ENCODE measurements around the gene PSIP1. TPM values are rescaled to one million over a fixed set of nuclear protein-coding genes. Genes with fewer than 3 reads are reported as not detected.

The PSIP1 gene
- total RNA-seq, 4 donors from 2014 or later, result 33.3 to 56.9 (median 45.5) TPM

GRCh38 chr9:15469862-15470261 is 40.9 kb downstream of the PSIP1 start:
- TF ChIP-seq CTCF (IDR thresholded peaks at IDR 0.05) (no peak), EP300 (IDR thresholded peaks at IDR 0.05) (no peak), POLR2A (IDR thresholded peaks at IDR 0.05; ENCODE audit: low read depth) (no peak), POLR2AphosphoS5 (IDR thresholded peaks at IDR 0.05) (no peak)
- H3K4me3 ChIP-seq, result no peak overlapping the region
- no peaks in the 10 kb centered on the region for H3K9me3 ChIP-seq
- H3K36me3 ChIP-seq, result peaks cover 11 to 54% (median 34%) of the 10 kb centered on the region in 4 donors
- no peaks in the 10 kb centered on the region for H3K27me3 ChIP-seq
- 76% methylated on average over 2 of the region's 2 CpGs for WGBS
- no peak overlapping the region for H3K27ac ChIP-seq (replicated peaks in 1 of 4)
- DNase-seq (ENCODE audit: extremely low spot score), result no peak
- peaks cover 0 to 30% (median 17%) of the 10 kb centered on the region in 4 donors for H3K4me1 ChIP-seq
- intact Hi-C loops (cut with DNase I), result loop anchor here (10.0 kb wide), 1 partner anchor 45 kb away; the partner anchor contains the start of gene SNAPC3

GRCh38 chr9:15469406-15469805 is 41.4 kb downstream of the PSIP1 start:
- intact Hi-C loops (cut with DNase I), result no loop called here
- Histone ChIP-seq H3K9me3 (no peaks in the 10 kb centered on the region), H3K27ac (replicated peaks in 1 of 4) (no peak overlapping the region), H3K27me3 (no peaks in the 10 kb centered on the region), H3K4me1 (peaks cover 0 to 33% (median 16%) of the 10 kb centered on the region in 4 donors), H3K4me3 (no peak overlapping the region), H3K36me3 (peaks cover 11 to 54% (median 34%) of the 10 kb centered on the region in 4 donors)
- TF ChIP-seq CTCF (IDR thresholded peaks at IDR 0.05), result no peak
- no peak for TF ChIP-seq POLR2A (IDR thresholded peaks at IDR 0.05; ENCODE audit: low read depth)
- no peak for TF ChIP-seq EP300 (IDR thresholded peaks at IDR 0.05)
- no peak for TF ChIP-seq POLR2AphosphoS5 (IDR thresholded peaks at IDR 0.05)
- WGBS, result 52% methylated on average over 1 of the region's 1 CpG
- no peak for DNase-seq (ENCODE audit: extremely low spot score)

GRCh38 chr9:15468145-15468544 is 42.6 kb downstream of the PSIP1 start:
- peaks cover 0 to 33% (median 16%) of the 10 kb centered on the region in 4 donors for H3K4me1 ChIP-seq
- H3K27ac ChIP-seq (replicated peaks in 1 of 4), result peak overlapping the region in 2 of 4 donors; percentile 12 to 36
- no peak overlapping the region for H3K4me3 ChIP-seq
- H3K9me3 ChIP-seq, result no peaks in the 10 kb centered on the region
- TF ChIP-seq POLR2AphosphoS5 (IDR thresholded peaks at IDR 0.05) (peak in 1 of 2 donors; percentile 15), POLR2A (IDR thresholded peaks at IDR 0.05; ENCODE audit: low read depth) (no peak)
- no peaks in the 10 kb centered on the region for H3K27me3 ChIP-seq
- DNase-seq (ENCODE audit: extremely low spot score), result no peak
- 46% methylated on average over 3 of the region's 3 CpGs for WGBS
- H3K36me3 ChIP-seq, result peaks cover 11 to 54% (median 37%) of the 10 kb centered on the region in 4 donors
- intact Hi-C loops (cut with DNase I), result no loop called here

GRCh38 chr9:15461601-15462000 is 49.2 kb downstream of the PSIP1 start:
- Histone ChIP-seq H3K4me3 (no peak overlapping the region), H3K36me3 (peaks cover 12 to 81% (median 56%) of the 10 kb centered on the region in 4 donors), H3K27ac (replicated peaks in 1 of 4) (no peak overlapping the region), H3K9me3 (no peaks in the 10 kb centered on the region), H3K4me1 (peaks cover 0 to 8% (median 0%) of the 10 kb centered on the region in 4 donors), H3K27me3 (no peaks in the 10 kb centered on the region)
- WGBS, result 59% methylated on average over 2 of the region's 2 CpGs
- no peak for DNase-seq (ENCODE audit: extremely low spot score)
- intact Hi-C loops (cut with DNase I), result no loop called here
- TF ChIP-seq POLR2A (IDR thresholded peaks at IDR 0.05; ENCODE audit: low read depth), result no peak
- no peak for TF ChIP-seq POLR2AphosphoS5 (IDR thresholded peaks at IDR 0.05)
- no peak for TF ChIP-seq CTCF (IDR thresholded peaks at IDR 0.05)
- TF ChIP-seq EP300 (IDR thresholded peaks at IDR 0.05), result no peak

- Histone ChIP-seq H3K27me3 (no peaks in the 10 kb centered on the region), H3K36me3 (peaks cover 9 to 81% (median 55%) of the 10 kb centered on the region in 4 donors), H3K4me1 (peaks cover 0 to 8% (median 0%) of the 10 kb centered on the region in 4 donors), H3K4me3 (no peak overlapping the region), H3K27ac (replicated peaks in 1 of 4) (no peak overlapping the region), H3K9me3 (no peaks in the 10 kb centered on the region)
- no peak for DNase-seq (ENCODE audit: extremely low spot score)
- TF ChIP-seq EP300 (IDR thresholded peaks at IDR 0.05), result no peak
- no peak for TF ChIP-seq POLR2AphosphoS5 (IDR thresholded peaks at IDR 0.05)
- TF ChIP-seq POLR2A (IDR thresholded peaks at IDR 0.05; ENCODE audit: low read depth), result no peak
- TF ChIP-seq CTCF (IDR thresholded peaks at IDR 0.05), result no peak
- intact Hi-C loops (cut with DNase I), result no loop called here
- 96% methylated on average over 8 of the region's 8 CpGs for WGBS
Measured at GRCh38 chr9:15461056-15461455, 49.7 kb downstream of the PSIP1 start.
